DMS79 treated with DMSO at 0.1 percent for 48 hours (cell line): ENCODE results near the gene TNFSF13.
"Not testable (repeated sequence)": the region's sequence is repeated elsewhere in the genome, so short reads cannot be mapped to it uniquely, and the experiment has no call there.

Source experiments
- DNase-seq: peaks from one replicate; lab custom pipeline; 2025; lab: John Stamatoyannopoulos, UW

Gene TNFSF13

GRCh38 chr17:7591596-7591995 lies 33.0 kb downstream of the TNFSF13 start:
- no peak for DNase-seq

DNA sequence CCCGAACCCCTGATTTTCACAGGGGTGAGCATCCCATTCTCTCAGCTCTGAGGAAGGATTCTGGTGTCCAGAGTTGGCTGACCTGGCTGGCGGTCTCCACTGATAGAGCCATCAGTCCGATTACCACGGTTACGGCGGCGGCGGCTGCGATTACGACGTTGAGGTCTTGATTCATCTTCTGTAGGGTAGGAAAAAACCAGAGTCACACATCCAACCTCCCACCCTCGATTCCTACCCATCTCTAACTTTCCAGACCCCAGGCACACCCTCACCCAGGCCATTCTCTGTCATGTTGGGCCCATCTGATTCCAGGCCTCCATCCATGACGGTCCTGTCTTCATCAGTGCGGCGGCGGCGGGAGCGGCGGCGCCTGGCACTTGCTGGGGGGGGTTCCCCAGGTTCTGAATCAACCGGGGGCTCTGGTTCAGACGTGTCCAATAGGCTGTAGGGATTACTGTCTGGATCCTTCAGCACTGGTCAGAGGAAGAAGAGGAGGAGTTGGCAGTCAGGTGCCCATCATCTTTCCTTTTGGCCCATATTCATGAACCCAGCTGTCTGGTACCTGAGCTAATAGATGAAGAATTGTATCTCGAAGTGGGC lies 34.0 kb downstream of the TNFSF13 start:
- no peak for DNase-seq

- no peak for DNase-seq
These were observed 34.7 kb downstream of the TNFSF13 start for GRCh38 chr17:7593296-7593695.

GRCh38 chr17:7597561-7597960 lies 39.0 kb downstream of the TNFSF13 start:
- not testable (repeated sequence) for DNase-seq

DNA sequence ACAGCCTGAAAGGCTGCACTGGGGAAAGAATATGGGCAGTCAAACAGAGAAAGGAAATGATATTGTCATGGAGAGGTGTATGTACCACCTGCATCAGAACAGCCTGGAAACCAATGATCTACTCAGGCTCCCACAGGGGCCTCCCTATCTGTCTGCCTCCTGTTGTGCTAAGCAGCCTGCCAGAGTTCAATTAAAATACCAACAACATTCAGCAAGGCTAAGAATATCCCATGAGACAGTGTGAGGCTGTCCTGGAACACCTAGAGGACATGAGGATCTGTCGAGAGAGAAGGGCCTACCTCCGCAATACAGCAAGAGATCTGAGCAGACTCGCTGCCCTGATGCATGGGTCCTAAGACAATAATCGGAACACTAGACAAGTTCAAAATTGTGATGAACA lies 47.7 kb downstream of the TNFSF13 start:
- no peak for DNase-seq

- no peak for DNase-seq
These were observed 52.1 kb downstream of the TNFSF13 start for GRCh38 chr17:7610641-7611040.
